Pancreas (tissue), 10 donors: ENCODE measurements around the gene PARP15. TPM values are rescaled to one million over a fixed set of nuclear protein-coding genes. Genes with fewer than 3 reads are reported as not detected.

Source experiments
- ATAC-seq, 4 donors: fragments of 200-7000 bp; cut with Tn5 transposase; one replicate each; pipeline versions ENCODE4 v1.8.0 to v1.9.1; 2020; ENCODE audit warnings: mild to moderate bottlenecking in 4 of 4, moderate library complexity in 4 of 4
- DNase-seq, 6 donors: peaks; one replicate each; pipeline ENCODE4 v3.0.0-alpha.2; 2020
- FAIRE-seq: peaks from 2 replicates; lab custom pipeline; 2012; peaks lifted over from hg19 to GRCh38; lab: Jason Lieb, UNC
- H3K27ac ChIP-seq, 4 donors: fragments of 200-600 bp; sonication (generic); 1 replicate in 3 of 4; 2 replicates in 1 of 4; pipeline versions ENCODE4 v1.5.0 to v1.8.0; 2020
- H3K27me3 ChIP-seq, 4 donors: fragments of 200-600 bp; one replicate each; pipeline ENCODE4 v1.8.0; 2021
- H3K36me3 ChIP-seq, 3 donors: fragments of 200-600 bp; sonication (generic) in 1 of 3; one replicate each; pipeline versions ENCODE4 v1.5.0 to v1.8.0; 2020 to 2021
- H3K4me1 ChIP-seq, 3 donors: fragments of 200-600 bp; one replicate each; pipeline ENCODE4 v1.8.0; 2021
- H3K4me3 ChIP-seq, 4 donors: fragments of 200-600 bp; sonication (generic) in 2 of 4; one replicate each; pipeline versions ENCODE4 v1.5.0 to v1.8.0; 2020 to 2021
- H3K9me3 ChIP-seq, 4 donors: fragments of 200-600 bp; one replicate each; pipeline ENCODE4 v1.8.0; 2021
- WGBS, 2 donors: extraction: QIAGEN DNeasy Blood & Tissue Kit; methylation state at CpG; one replicate each; pipeline ENCODE4 v1.1.7; 2013; 5-methylcytosine and 5-hydroxymethylcytosine counted together
- intact Hi-C, 3 donors: fragments of 100-400 bp; cut with DNase I; formaldehyde crosslinking; loops; one replicate each; pipeline versions ENCODE4 v1.11.1 to v1.14.2; 2022
- polyA plus RNA-seq, 2 donors: library from polyadenylated mRNA; stranded (reverse); fragments of 200-250 nt; gene quantifications; one replicate each; pipeline ENCODE4 v1.2.3, GENCODE V29; 2013
- total RNA-seq, 6 donors: library from RNA; stranded (reverse); fragmentation: NEBNext Ultra II Directional in 4 of 6; extraction: Animal tissue kit (Norgen Biotek cat#: 25700) in 4 of 6; gene quantifications; one replicate each; pipeline versions ENCODE4 v1.2.1 to v1.2.4, GENCODE V29; 2021 to 2023
- TF ChIP-seq, protein P1 (sequence below), 4 donors: fragments of 200-600 bp; sonication (generic) in 3 of 4; IDR thresholded peaks; one replicate each; pipeline versions ENCODE4 v1.5.0 to v1.8.0; 2021; ENCODE audit warnings: antibody characterized with exemption in 4 of 4
- donor health status: healthy with polysubstance abuse.
- donor health status: DM: no; HTN: no; CAD: no; lungs with moderate emphysema.
- donor health status: DM: no; HTN: no; CAD: no.
- donor health status: control.
- donor health status: control.
- donor health status: Bipolar disorder and iron deficiency.
- donor health status: DM: yes; HTN: yes; CAD: no.
- donor health status: DM: no; HTN: no; CAD: no.
- donor health status: DM: no; HTN: no; CAD: no.
- donor health status: DM: yes; HTN: yes; CAD: no.

PARP15 gene
- total and polyA plus RNA-seq, 8 donors, result 0.14 to 0.80 (median 0.62) TPM

DNA sequence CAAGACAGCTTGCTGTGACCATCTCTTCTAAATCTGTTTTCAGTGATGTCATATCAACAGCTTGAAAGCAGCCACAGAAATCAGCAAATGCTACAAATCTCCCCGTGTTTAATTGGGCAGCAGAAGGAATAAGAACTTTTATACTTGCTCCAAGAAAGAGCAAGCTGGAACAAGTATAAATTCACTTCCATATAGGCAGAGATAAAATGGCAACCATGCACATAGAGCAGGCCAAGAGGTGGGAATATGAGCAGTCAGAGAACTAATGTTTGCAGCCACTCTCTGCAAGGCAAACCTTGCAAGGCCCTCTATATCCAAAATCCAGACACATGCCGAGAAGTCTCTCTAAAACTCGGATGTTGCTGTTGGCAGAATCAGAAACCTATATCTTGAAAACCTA is 29.4 kb upstream of the PARP15 start:
- intact Hi-C loops, result no loop called here
- TF ChIP-seq, protein P1, sequence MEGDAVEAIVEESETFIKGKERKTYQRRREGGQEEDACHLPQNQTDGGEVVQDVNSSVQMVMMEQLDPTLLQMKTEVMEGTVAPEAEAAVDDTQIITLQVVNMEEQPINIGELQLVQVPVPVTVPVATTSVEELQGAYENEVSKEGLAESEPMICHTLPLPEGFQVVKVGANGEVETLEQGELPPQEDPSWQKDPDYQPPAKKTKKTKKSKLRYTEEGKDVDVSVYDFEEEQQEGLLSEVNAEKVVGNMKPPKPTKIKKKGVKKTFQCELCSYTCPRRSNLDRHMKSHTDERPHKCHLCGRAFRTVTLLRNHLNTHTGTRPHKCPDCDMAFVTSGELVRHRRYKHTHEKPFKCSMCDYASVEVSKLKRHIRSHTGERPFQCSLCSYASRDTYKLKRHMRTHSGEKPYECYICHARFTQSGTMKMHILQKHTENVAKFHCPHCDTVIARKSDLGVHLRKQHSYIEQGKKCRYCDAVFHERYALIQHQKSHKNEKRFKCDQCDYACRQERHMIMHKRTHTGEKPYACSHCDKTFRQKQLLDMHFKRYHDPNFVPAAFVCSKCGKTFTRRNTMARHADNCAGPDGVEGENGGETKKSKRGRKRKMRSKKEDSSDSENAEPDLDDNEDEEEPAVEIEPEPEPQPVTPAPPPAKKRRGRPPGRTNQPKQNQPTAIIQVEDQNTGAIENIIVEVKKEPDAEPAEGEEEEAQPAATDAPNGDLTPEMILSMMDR (IDR thresholded peaks at IDR 0.05), result no peak
- DNase-seq (no peak), FAIRE-seq (no peak), ATAC-seq (no peak)
- Histone ChIP-seq H3K27ac (no peak overlapping the region), H3K36me3 (peaks cover 0 to 44% (median 4%) of the 10 kb centered on the region in 3 donors), H3K4me1 (no peaks in the 10 kb centered on the region), H3K9me3 (no peaks in the 10 kb centered on the region), H3K4me3 (no peak overlapping the region), H3K27me3 (no peaks in the 10 kb centered on the region)
- WGBS, 2 donors, result 86 to 87% methylated on average over 3 of the region's 3 CpGs

DNA sequence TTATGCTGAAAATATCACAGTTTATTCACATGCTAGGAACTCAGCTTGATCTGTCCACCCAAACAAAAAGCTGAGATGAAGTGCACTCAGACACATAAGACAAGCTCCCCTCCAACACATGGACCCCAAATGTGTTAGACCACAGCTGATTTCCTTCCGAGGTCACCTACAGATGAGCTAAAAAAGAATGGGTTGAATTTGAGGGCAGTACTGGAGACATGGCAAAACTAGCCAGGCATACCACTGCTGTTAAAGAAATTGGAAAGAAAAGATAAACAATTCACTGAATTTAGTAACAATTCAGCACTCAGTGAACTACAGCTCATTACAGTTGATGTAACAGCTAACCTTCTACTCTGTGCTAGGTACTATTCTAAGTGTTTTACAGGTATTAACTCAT is 28.8 kb upstream of the PARP15 start:
- WGBS, 2 donors, result 97 to 100% methylated on average over 1 of the region's 1 CpG

DNA sequence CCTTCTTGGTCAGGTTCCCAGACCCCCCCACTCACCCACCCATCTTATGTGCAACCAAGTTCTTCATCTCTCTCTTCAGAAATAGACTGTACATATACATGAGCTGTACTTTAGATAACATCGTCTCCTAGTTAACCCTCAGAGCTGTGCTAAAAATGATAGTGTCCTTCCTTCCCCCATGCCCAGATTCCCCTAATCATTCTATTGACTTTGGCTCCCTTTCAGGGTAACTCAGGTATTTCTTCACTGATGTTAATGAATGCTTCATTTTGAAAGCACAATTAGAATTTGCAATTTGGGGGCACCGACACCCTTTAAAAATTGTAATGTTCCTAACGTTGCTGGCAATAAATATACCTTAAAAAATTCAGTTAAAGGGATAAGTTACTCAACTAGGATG is 24.3 kb upstream of the PARP15 start:
- WGBS, 2 donors, result 58 to 61% methylated on average over 3 of the region's 3 CpGs
- TF ChIP-seq, protein P1 (IDR thresholded peaks at IDR 0.05), result no peak
- DNase-seq (no peak), ATAC-seq (no peak), FAIRE-seq (no peak)
- intact Hi-C loops, result no loop called here
- Histone ChIP-seq H3K4me3 (no peak overlapping the region), H3K9me3 (no peaks in the 10 kb centered on the region), H3K36me3 (peaks cover 0 to 47% (median 7%) of the 10 kb centered on the region in 3 donors), H3K27me3 (no peaks in the 10 kb centered on the region), H3K27ac (no peak overlapping the region), H3K4me1 (no peaks in the 10 kb centered on the region)

More for the DNA sequence above, 28.8 kb upstream of the PARP15 start:
- H3K27ac ChIP-seq, result no peak overlapping the region
- intact Hi-C loops, result no loop called here
- no peaks in the 10 kb centered on the region for H3K4me1 ChIP-seq
- DNase-seq (no peak), ATAC-seq (no peak), FAIRE-seq (no peak)
- H3K9me3 ChIP-seq, result no peaks in the 10 kb centered on the region
- H3K27me3 ChIP-seq, result no peaks in the 10 kb centered on the region
- H3K36me3 ChIP-seq, result peaks cover 0 to 44% (median 4%) of the 10 kb centered on the region in 3 donors
- no peak overlapping the region for H3K4me3 ChIP-seq
- TF ChIP-seq, protein P1 (IDR thresholded peaks at IDR 0.05), result no peak

DNA sequence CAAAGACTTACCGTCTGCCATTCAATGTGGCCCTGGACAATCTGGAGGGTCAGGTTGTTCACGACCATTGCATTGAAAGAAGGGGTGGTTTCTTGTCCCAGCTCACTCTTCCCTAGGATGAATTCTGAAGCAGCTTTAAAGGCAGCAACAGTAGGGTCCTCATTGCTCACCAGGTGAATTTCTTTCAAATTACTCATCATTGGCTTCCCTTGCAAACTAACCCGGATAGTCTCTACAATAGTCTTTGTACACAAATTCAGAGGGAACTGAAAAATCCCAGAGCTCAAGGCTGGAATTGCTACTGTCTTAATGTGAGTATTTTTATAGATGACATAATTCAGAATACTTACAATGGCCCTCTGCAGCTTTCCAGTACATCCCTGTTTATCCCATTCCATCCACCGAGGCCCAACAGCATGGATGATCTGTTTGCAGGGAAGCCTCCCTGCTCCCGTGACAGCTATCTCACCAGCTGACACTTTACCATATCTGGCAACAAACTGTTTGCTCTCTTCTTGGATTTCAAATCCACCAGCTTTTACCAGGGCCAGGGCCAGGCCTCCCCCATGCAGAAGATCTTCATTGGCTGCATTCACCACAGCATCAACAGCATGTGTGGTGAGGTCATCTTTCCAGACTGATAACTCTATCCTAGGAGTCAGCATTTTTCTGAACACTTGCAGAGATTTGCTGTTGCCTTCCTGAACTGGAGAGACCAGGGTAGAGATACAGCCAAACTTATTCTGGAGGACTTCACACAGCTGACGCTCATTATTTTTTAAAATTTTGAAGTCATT is 22.0 kb upstream of the PARP15 start:
- no peak for DNase-seq
- WGBS, 2 donors, result 86 to 90% methylated on average over 6 of the region's 6 CpGs
- Histone ChIP-seq H3K4me1 (peaks cover 0 to under 1% (median 0%) of the 10 kb centered on the region in 3 donors), H3K4me3 (no peak overlapping the region), H3K36me3 (peaks cover 0 to 43% (median 7%) of the 10 kb centered on the region in 3 donors), H3K9me3 (no peaks in the 10 kb centered on the region), H3K27ac (no peak overlapping the region), H3K27me3 (no peaks in the 10 kb centered on the region)
- intact Hi-C loops, result no loop called here
- TF ChIP-seq, protein P1 (IDR thresholded peaks at IDR 0.05), result no peak
- peak in 2 of 4 donors; percentile 29 to 61 for ATAC-seq
- no peak for FAIRE-seq

DNA sequence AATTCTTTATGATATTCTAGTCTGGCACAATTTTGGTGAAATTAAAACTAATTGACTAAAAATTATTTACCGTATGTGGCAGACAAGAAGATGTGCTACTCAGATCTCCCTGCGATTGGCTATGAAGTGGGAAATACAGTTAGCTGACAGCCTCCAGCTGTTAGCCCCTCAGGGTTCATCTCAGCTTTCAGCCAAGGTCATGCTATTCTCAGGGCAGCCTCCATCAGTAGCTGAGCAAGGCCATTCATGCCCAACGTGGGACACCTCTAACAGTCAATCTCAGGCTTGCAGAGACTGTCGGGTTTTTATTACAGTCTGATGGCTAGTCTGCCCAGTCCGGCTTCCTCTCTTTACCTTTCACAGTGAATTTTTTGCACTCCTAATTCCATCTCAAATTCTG is 20.1 kb upstream of the PARP15 start:
- no peak for FAIRE-seq
- DNase-seq, result no peak
- TF ChIP-seq, protein P1 (IDR thresholded peaks at IDR 0.05), result no peak
- WGBS, 2 donors, result 90 to 94% methylated on average over 5 of the region's 5 CpGs
- peaks cover 0 to 29% (median 7%) of the 10 kb centered on the region in 3 donors for H3K36me3 ChIP-seq
- H3K4me1 ChIP-seq, result peaks cover 0 to 10% (median 4%) of the 10 kb centered on the region in 3 donors
- intact Hi-C loops, result no loop called here
- H3K27ac ChIP-seq, result no peak overlapping the region
- ATAC-seq, result no peak
- H3K9me3 ChIP-seq, result no peaks in the 10 kb centered on the region
- H3K4me3 ChIP-seq, result no peak overlapping the region
- H3K27me3 ChIP-seq, result no peaks in the 10 kb centered on the region
